Hindlimb muscle (tissue), 1 donor: ENCODE data around the gene RPL29. TPM values are rescaled to one million over a fixed set of nuclear protein-coding genes. Genes with fewer than 3 reads are reported as not detected.

Experiments
- DNase-seq: peaks from one replicate; pipeline ENCODE4 v3.0.0-alpha.2; 2013
- polyA plus RNA-seq: library from polyadenylated mRNA; unstranded; fragments of 120-200 nt; gene quantifications from one replicate; pipeline ENCODE4 v1.2.1, GENCODE V29; 2013; ENCODE audit not compliant: insufficient read length

The RPL29 gene
- polyA plus RNA-seq, 1 donor, result 3,089 TPM

DNA sequence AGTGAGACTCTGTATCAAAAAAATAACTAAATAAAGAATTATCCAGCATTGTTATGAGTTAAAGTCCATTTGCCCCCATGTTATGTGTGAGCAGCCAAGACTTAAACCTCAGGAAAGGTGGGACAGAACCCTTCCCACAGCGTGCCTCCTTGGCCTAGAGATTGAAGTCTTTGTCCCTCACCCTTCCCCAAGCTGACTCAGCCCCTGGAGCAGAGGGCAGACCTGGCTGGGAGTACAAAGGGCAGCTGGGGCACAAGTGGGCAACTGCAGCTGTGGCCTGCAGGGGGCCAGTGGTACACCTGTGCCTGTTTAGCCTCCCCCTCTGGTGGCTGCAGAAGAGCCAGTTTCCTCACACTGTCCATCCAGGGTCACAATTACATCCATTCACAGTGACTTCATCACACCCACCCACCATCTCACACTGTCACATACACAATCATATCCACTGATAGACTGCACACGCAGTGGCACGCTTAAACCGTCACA, 13.3 kb downstream of the RPL29 start:
- no peak for DNase-seq

DNA sequence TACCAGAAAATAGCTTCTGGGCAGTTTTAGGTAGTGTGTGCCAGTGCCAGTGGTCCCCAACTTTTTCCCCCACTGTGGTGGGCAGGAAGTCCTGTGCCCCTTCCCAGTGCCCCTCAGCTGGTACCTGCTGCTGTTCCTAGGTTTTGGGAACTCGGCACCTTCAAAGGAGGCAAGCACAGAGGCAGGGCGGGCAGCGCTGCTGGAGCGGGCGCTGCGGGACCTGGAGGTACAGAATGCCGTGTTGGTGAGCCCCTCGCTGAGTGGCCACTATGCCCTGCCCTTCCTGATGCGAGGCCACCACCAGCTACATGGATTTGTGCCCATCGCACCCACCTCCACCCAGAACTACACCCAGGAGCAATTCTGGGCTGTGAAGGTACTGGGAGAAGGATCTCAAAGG, 15.4 kb downstream of the RPL29 start:
- no peak for DNase-seq

DNA sequence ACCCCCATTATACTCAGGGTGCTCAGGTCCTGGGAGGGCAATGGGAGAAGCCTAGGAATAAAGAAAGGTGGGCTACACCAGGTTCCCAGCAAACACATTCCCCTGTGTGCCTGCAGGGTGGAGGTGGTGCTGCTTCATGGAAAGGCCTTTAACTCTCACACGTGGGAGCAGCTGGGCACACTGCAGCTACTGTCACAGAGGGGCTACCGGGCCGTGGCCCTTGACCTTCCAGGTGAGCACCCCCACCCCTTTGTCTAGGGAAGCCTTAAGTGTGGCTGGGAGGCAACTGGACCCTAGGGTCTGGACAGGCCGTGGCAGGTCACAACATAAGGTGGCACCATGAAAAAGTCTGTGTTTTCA, 17.6 kb downstream of the RPL29 start:
- no peak for DNase-seq

DNA sequence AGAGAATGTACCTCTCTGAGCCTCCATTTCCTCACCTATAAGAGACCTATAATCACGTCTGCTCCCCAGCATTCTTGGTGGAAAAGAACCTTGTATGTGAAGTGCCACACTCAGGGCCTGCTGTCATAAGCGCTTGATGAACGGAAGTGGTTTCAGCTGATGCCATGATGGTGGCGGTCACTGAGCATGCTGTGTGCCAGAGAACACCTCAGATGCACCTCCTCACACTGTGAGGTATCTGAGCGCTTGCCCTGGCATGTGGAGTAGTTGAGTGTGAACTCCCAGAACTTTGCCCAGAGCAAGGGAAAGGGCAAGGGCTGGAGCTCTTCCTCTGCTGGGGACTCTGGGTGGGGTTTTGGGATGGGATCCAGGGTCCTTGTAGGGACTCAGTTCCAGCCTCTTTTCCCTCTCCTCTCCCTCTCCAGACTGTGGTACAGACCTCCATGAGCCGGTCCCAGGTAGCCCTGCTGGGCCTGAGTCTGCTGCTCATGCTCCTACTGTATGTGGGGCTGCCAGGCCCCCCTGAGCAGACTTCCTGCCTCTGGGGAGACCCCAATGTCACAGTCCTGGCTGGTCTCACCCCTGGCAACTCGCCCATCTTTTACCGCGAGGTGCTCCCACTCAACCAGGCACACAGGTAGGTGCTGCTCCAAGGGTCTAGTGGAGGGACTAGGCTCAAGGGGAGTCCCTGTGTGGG, 18.1 kb downstream of the RPL29 start:
- DNase-seq, result no peak

DNA sequence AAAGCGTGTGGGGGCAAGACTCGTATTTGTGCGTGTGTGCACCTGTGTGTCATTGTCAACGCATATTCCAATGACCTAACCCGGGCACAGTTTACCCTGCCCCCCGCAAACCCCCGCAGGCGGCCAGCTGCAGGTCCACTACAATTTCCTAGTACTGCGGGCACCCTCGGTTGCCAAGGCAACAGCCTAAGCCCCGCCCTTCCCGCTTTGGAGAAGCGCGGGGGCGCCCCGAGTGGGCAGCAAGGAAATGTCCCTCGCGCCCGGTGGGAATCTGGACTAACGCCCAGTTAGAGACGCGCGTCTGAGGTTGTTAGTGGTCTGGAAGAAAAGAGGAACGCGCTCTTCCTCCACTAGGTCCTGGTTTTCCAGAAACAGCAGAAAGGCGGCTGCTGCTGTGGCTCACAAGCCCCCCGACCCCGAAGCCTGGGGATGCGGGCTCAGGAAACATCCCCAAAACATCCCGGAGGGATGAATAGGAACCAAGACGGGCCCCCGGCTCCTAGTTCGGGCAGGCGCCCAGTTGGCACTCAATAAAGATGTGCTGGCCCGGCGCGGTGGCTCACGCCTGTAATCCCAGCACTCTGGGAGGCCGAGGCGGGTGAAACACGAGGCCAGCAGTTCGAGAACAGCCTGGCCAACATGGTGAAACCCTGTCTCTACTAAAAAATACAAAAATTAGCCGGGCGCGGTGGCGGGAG, 19.7 kb downstream of the RPL29 start:
- peak; percentile 69 for DNase-seq

DNA sequence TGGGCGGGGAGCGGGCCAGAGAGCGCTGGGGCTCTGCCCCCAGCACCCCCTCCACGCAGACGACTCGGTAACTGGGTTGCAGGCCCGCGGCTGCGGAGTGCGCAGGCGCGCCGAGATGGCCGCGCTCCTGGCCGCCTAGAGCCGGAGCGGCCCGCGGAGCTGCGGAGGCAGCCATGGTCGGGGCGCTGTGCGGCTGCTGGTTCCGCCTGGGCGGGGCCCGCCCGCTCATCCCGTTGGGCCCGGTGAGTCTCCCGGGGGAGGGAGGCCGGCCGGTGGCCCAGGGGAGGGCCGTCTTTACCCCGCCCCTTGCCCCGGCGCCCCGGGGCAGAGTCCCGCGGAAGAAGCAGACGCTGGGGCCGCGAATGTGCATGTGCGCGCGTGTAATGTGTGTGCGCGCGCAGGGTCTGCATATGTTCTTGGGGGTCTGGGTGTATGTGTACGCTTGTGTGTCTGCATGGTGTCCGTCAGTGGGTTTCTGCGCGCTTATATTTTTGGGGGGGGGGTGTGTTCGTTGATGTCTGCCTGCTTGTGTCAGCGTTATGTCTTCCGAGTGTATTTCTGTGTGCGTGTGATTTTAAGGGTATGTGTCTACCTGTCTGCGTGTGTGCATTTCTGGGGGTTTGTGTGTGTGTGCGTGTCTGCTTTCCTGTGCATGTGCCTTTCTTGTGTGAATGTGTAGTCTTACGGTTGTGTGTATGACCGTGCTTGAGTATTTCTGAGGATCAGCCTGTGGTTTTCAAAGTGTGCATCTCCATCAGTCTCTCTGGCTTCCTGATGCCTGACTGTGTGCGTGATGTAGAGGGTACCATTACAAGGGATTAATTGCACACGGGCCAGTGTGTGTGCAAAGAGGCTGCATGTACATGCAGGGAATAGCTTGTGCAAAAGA, 20.5 kb downstream of the RPL29 start, which contains the start of gene ABHD14A:
ABHD14A (plus strand) TSS at position 102 of the 889 bp plus-strand sequence; CDS start at position 174, 72 bp downstream.
- peak; percentile 85 for DNase-seq

DNA sequence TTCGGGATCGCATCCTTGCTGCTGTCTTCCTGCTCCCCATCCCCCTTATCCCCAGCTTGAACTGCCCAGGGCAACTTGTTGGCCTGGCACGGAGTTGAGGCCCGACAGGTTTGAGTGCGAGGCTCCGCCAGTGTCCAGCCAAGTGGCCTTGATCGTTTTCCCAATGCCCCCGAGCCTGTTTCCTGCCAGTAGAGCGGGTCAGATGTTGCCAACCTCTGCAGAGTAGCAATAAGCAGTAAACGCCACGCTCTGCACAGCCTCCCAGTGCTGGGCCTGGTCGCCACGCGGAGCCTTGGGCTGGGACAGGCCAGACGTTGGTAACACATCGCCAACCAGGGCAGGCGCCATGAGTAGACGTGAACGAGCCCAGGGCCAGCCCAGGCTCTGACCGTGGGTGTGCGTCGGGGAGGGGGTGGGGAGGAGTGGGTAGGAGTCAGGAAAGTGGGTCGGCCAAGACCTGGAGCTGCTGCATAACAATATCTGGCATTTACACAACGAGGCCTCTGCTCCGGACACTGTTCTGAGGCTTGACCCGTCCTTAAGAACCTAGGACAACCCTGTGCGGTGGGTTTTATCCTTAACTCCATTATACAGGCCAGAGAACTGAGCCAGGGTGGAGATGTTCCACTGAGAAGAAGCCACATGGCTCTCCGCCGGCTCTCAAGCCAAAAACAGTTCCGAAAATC, 21.3 kb downstream of the RPL29 start:
- no peak for DNase-seq

DNA sequence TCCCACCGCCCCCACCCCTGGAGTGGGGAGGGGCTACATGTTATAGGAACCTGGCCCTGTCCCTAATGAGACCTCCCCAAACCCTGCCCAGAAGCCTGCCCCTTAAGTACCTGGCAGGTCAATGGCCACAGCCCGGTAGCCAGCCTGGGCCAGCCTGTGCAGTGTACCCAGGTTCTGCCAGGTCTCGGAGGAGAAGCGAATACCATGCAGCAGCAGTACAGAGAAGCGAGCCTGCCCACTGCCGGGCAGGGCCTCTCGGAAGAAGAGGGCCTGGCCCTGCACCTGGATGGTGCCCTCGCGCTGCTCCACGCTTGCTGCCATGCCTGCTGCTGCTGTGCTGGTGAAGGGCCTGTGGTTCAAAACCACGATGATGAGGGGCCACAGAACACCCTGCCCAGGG, 24.3 kb downstream of the RPL29 start:
- DNase-seq, result no peak

DNA sequence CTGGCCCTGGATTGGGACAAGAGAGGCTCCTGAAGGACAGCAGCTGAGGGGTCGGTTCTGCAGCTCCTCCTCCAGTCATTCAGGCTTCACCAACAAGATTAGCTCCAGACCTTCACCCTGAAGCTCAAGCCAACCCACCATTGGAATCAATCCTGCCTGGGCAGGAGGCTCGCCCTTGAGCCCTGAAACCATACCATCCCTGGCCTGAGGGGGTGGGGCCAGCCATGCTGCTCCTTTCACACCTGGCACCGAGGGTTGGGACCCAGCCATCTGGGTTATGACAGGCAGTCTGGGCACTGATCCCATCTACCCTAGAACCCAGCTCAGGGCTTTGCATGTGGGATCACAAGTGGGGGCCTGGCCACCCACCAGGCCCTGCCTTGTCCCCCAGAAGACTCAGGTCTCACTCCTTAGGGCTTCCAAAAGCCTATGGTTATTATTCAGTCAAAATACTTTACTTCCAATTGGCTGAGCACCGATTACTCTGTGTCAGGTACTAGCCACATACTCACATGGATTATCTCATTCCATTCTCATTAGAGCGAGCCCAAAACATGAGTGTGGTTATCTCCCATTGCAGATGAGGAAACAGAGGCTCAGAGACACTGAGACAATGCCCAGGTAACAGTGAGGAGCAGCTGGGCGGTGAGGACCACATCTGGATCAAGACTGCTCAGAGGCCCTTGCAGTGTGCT, 24.9 kb downstream of the RPL29 start:
- no peak for DNase-seq

DNA sequence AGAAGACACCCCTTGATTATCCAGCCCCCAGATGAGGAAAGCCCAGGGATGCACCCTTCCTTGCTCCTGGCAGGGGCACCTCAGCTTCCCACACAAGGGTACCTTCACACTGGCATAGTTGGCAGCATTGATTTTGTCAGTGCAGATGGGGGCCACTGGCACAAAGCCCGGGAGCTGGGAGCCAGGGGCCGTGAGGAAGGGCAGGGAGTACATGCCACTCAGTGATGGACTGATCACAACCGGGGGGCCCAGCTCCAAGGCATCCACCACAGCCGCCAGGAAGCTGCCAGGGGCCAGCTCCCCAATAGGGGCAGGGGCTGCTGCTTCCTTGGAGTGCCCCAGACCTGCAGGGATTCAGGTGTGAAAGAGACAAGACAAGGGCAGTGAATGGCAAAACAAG, 25.9 kb downstream of the RPL29 start:
- DNase-seq, result no peak

DNA sequence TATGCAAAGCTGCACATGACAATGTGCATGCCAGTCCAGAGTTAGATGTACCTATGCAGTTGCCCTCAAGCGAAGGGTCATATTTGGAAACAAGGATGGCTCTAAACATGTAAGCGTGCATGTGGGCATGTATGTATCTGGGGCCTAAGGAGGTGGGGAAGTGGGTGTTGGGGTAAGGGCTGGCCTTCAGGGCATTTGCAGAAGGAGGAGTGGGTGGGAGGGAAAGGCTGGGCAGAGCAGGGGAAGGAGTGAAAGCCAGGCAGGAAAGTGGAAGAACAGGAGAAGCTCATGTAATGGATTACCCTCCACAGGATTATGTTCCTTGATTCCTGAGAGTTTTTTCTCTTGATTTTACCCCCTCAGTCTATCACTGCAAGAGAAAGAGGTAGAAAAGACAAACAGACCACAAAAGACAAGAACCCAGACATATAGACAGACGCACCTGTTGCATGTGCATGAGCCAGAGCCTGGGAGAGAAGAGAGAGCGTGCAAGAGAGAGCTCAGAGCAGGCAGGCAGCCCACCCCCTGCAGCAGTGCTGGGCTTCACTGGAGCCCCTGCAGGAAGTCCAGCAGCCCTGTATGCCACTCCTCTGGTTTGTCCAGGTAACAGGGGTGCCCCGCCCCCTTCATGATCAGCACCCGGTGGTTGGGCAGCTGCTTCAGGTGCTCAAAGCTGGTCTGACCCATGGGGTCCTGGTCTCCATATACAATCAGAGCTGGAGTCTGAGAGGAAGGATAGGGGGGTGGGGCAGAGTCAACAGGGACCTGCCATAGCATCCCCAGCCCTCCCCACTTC, 26.6 kb downstream of the RPL29 start:
- no peak for DNase-seq

DNA sequence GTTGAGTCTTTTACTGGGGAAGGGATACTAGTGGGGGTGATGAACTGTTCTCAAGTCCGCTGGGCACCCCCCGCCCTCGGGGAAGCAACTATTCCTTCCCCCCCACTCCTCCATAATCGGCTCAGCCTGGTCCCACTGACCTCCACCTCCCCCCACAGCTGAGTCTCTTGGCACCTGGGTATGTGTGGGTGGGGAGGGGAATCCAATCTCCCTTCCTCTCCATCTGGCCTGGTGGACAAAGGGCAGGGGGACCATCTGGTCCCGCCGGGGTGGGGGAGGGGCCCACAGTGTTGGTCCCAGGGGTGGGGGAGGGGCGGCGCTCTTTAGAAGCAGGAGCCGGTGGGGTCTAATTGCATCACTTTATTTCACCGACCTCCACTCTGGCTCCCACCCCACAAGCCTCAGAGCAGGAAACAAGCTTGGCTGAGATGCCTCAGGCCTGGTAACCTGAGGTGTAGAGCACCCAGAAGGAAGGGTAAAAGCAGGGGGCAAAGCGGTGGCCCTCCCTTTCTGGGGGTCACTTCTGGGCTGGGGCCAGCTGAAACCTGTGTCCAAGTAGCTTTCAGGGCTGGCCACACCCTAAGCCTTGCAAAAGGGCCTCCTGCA, 27.4 kb downstream of the RPL29 start:
- DNase-seq, result no peak

DNA sequence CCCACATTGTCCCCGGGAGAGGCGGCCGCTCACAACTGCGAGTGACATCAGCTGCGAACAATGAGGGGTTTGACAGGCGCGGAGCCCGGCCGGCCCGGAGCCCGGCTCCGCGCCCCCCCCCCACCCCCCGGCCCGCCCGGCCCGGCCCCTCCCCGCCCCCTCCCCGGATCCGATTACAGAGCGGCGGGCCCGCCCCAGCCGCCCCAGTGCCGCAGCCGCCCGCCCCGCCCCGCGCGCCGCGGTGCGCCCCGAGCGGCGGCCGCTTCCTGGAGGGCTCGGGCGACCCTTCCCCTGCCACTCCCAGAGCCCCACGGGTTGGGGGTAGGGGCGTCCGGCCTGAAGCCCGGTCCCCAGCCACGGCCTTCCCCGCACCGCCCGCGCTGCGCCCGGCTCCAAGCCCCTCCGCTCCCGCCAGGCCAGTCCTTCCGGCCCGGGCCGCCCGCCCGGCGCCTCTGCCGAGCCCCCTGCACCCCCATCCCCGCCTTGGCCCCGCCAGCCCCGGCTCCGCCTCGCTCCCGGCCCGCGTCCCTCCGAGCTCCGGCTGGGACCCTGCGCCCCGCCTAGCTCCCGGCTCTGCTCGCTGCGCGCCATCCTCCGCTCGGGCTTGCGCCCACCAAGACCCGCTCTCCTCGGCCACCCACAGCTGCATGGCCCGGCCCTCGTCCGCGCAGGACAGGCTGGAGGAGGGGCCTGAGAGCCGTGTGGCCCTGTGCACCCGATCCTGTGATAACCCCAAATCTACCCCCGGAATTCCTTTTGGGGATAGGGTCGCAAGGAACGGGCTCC, 28.1 kb downstream of the RPL29 start, which contains the start of gene PCBP4:
PCBP4 (minus strand) TSS at position 71 of the 786 bp plus-strand sequence. CDS start 6,214 bp downstream, outside the sequence.
- DNase-seq, result peak; percentile 68

DNA sequence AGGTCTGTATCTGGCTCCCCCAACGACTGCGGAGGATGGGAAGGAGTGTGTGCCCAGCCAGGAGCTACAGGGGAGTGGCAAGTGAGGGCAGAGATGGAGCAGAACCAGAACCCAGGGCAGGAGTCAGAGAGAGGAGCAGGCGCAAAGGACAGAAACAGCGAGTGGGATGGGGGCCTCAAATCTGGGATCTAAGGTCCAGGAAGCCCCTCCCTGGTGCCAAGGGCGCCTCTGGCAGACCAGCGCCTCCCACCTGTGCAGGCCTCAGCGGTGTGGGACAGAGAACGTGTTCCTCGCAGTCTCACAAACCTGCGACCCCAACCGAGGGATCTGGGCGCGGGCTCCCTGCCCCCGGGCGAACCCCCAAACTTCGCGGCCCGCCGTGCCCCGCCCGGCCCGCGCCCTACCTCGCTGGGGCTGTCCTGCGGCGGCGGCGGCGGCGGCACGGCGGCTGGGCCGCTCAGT, 28.7 kb downstream of the RPL29 start:
- no peak for DNase-seq

DNA sequence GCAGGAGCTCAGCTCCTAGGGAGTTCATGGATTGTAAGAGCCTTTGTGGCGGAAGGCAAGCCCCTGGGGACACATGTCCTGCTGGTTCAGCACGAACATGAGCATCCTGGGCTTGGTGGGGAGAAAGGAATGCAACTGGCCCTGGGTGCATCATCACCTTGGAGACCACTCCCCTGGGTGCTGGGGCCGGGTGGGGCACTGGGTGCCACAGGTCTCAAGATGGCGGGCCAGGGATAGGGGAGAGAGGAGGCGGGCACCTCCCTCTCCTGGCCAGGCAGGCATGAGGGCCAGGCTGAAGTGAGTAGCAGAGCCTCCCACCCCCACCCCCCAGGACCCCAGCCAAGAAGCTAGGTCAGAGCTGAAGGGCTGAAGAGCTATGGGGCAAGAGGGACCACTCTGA, 29.2 kb downstream of the RPL29 start:
- no peak for DNase-seq

DNA sequence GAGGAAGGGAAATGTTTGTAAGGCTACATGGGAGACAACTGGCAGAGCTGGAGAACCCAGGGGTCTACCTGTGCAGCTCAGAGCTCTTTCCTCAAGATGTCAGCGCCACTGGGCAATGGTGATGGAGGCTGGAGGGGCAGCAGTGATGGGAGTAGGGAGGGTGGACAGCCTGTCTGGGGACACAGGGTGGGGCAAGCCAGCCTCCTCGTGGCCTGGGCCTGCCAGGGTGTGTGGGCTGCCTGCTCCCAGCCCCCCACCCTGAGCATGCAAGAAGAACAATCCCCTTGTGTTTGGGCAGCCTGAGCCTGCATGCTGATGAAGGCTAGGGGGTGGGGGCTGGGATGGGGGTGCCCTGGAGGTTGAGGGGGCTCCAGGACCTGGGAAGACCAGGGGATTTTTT, 29.7 kb downstream of the RPL29 start:
- no peak for DNase-seq

DNA sequence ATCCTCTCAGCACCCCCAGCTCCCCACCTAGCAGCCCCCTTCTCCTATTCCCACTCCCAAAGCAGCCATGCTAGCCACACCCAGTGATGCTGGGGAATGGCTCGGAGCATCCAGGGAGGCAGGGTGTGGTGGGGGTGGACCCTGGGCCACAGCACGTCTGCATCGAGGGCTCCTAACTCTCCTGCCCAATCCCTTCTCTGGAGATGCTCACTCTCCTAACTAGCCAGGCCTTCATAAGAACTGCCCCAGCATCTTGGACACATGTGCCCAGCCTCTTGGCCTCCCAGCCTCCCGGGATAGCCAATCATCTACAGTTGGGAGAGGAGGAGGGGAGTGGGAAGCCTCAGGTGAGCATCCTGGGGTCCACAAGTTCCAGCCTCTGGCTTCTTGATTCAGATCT, 31.2 kb downstream of the RPL29 start:
- DNase-seq, result no peak

DNA sequence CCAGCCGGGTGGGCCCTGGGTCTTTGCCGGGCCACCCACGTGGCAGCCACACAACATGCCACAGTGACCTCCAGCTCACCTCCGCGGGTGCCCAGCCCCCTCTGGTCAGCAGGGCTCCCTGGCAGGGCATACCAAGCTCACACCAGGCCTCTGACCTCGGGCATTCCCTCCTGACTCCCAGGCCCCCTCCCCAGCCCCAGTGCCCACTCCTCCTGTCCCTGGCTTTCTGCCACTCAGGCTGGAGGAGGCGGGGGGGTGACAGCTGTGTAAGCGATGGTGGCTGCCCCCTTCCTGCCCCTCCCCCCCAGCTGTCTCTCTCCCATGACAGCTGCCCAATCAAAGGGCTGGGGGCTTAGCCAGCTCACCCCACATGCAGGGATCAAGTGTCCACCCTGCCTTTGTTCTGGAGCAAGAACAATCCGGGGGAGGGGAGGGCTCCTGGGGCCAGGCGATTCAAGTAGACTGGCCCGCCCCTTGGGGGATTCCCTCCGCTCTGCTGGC, 31.7 kb downstream of the RPL29 start:
- no peak for DNase-seq

DNA sequence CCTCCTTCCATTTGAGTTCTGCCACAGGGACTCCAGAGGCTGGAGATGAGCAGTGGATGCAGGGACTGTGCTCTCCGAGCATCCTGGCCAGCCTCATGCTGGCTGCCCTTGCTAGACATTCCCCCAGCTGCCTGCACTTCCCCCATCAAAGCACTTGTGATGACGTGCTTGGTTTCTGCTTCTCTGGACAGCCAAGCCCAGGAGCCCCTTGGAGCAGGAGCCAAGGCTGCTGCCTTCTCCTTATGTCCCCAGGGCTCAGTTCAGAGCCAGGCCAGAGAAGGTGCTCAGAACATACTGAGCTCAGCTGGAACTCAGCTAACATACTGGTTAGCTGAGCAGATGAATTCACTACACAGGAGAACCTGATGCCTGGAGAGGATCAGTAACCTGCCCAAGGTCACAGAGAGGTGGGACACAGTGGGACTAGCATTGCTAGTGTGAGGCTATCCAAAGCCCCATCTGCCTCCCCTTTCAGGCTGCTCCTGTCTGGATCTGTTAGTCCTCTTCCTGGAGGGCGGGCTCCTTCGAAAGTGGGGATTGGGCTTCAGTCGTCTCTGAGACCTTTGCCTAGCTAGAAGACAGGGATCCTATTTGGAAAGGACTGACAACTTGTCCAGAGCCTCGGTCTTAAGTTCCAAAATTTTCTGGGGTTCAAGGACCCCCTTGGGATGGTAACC, 32.7 kb downstream of the RPL29 start:
- DNase-seq, result no peak
